Endodermal cell (in vitro differentiated cells): ENCODE data around the gene PRSS37. TPM values are rescaled to one million over a fixed set of nuclear protein-coding genes. Genes with fewer than 3 reads are reported as not detected.

Experiments
- DNase-seq: peaks from one replicate; pipeline ENCODE4 v3.0.0-alpha.2; 2017
- H3K27ac ChIP-seq: 2 replicates; pipeline ENCODE4 v1.5.1; 2013; ENCODE audit warnings: mild to moderate bottlenecking, low read depth, low read length, moderate library complexity
- H3K27me3 ChIP-seq: 2 replicates; pipeline ENCODE4 v1.6.1; 2013; ENCODE audit warnings: mild to moderate bottlenecking, low read length, moderate library complexity; ENCODE audit not compliant: insufficient read depth, control insufficient read depth, poor library complexity, severe bottlenecking
- H3K36me3 ChIP-seq: 2 replicates; pipeline ENCODE4 v1.7.0; 2013; ENCODE audit warnings: mild to moderate bottlenecking, low read length, moderate library complexity; ENCODE audit not compliant: control insufficient read depth, insufficient read depth
- H3K4me1 ChIP-seq: one replicate; pipeline ENCODE4 v1.7.0; 2013; ENCODE audit warnings: low read length; ENCODE audit not compliant: control insufficient read depth, insufficient read depth
- H3K4me3 ChIP-seq: 2 replicates; pipeline ENCODE4 v1.5.1; 2013; ENCODE audit warnings: mild to moderate bottlenecking, low read length, moderate library complexity
- H3K9ac ChIP-seq: 2 replicates; pipeline ENCODE4 v1.6.1; 2013; ENCODE audit warnings: mild to moderate bottlenecking, low read length, moderate library complexity; ENCODE audit not compliant: poor library complexity, severe bottlenecking; ENCODE audit errors: extremely low read depth
- H3K9me3 ChIP-seq: 2 replicates; pipeline ENCODE4 v1.6.1; 2013; ENCODE audit warnings: mild to moderate bottlenecking, low read length, moderate library complexity; ENCODE audit not compliant: control insufficient read depth
- H3K27ac Mint-ChIP-seq: 2 replicates; pipeline ENCODE4 v1.8.0; 2020; ENCODE audit warnings: mixed read lengths
- H3K27me3 Mint-ChIP-seq: 2 replicates; pipeline ENCODE4 v1.8.0; 2021; ENCODE audit warnings: mild to moderate bottlenecking, mixed read lengths; ENCODE audit not compliant: insufficient read depth
- H3K36me3 Mint-ChIP-seq: 2 replicates; pipeline ENCODE4 v1.8.0; 2020; ENCODE audit warnings: low read depth, mixed read lengths
- H3K4me1 Mint-ChIP-seq: 2 replicates; pipeline ENCODE4 v1.8.0; 2020; ENCODE audit warnings: mixed read lengths
- H3K4me3 Mint-ChIP-seq: 2 replicates; pipeline ENCODE4 v1.8.0; 2020; ENCODE audit warnings: mild to moderate bottlenecking, moderate library complexity, mixed read lengths
- H3K9me3 Mint-ChIP-seq: 2 replicates; pipeline ENCODE4 v1.8.0; 2020; ENCODE audit warnings: mild to moderate bottlenecking, mixed read lengths
- WGBS, 2 experiments: methylation state at CpG; one replicate each; pipeline versions ENCODE4 v1.1.5 to v1.1.7; 2013; ENCODE audit warnings: missing lambda C conversion rate in 2 of 2, mixed read lengths in 1 of 2; ENCODE audit not compliant: insufficient coverage in 1 of 2, insufficient read length in 1 of 2; 5-methylcytosine and 5-hydroxymethylcytosine counted together
- total RNA-seq, 2 donors: library from RNA; stranded (reverse); fragmentation: NEBNext Ultra II Directional in 1 of 2; extraction: Animal tissue kit (Norgen Biotek cat#: 25700) in 1 of 2; gene quantifications; 2 replicates in 1 of 2; 3 replicates in 1 of 2; pipeline ENCODE4 v1.2.1, GENCODE V29; 2021
- TF ChIP-seq, protein P1 (sequence below): fragments of 200-600 bp; sonication (generic); conservative IDR thresholded peaks from 2 replicates; pipeline ENCODE4 v1.5.0; 2021; ENCODE audit warnings: antibody characterized with exemption, mild to moderate bottlenecking

PRSS37 gene
- total RNA-seq, 2 donors from 2014 or later = not detected

DNA sequence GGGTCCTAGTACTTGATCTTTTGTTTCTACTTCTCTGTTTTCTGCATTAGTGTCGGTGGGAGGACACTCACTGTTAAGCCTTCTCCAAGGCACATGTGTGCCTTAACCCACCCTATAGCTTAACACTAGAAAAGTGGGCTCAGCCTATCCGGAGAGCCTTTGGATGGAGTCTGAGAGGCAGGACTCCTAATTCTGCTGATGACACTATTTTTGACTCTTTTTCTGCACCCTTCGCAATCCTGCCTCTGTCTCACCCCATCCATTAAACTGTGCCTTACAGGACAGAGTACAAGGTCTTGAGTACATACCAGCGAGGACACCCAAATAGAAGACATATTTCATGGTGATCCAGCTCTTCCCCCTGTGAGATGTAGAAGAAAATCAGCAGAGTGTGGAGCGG is 577 bp downstream of the PRSS37 start:
- H3K9me3 ChIP-seq = no peaks in the 10 kb centered on the region
- no peaks in the 10 kb centered on the region for H3K27me3 Mint-ChIP-seq
- H3K4me1 Mint-ChIP-seq = no peaks in the 10 kb centered on the region
- no peak overlapping the region for H3K9ac ChIP-seq
- no peak overlapping the region for H3K4me3 Mint-ChIP-seq
- DNase-seq = no peak
- H3K27me3 ChIP-seq = no peaks in the 10 kb centered on the region
- H3K27ac ChIP-seq = no peak overlapping the region
- no peaks in the 10 kb centered on the region for H3K9me3 Mint-ChIP-seq
- no peaks in the 10 kb centered on the region for H3K4me1 ChIP-seq
- TF ChIP-seq, protein P1, sequence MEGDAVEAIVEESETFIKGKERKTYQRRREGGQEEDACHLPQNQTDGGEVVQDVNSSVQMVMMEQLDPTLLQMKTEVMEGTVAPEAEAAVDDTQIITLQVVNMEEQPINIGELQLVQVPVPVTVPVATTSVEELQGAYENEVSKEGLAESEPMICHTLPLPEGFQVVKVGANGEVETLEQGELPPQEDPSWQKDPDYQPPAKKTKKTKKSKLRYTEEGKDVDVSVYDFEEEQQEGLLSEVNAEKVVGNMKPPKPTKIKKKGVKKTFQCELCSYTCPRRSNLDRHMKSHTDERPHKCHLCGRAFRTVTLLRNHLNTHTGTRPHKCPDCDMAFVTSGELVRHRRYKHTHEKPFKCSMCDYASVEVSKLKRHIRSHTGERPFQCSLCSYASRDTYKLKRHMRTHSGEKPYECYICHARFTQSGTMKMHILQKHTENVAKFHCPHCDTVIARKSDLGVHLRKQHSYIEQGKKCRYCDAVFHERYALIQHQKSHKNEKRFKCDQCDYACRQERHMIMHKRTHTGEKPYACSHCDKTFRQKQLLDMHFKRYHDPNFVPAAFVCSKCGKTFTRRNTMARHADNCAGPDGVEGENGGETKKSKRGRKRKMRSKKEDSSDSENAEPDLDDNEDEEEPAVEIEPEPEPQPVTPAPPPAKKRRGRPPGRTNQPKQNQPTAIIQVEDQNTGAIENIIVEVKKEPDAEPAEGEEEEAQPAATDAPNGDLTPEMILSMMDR = no peak
- no peak overlapping the region for H3K4me3 ChIP-seq
- no peaks in the 10 kb centered on the region for H3K36me3 Mint-ChIP-seq
- H3K36me3 ChIP-seq = no peaks in the 10 kb centered on the region
- H3K27ac Mint-ChIP-seq = no peak overlapping the region
- 90 to 91% methylated on average over 5 of the region's 5 CpGs for WGBS, 2 experiments

- H3K9me3 Mint-ChIP-seq = no peaks in the 10 kb centered on the region
- DNase-seq = no peak
- H3K4me1 Mint-ChIP-seq = no peaks in the 10 kb centered on the region
- Histone ChIP-seq H3K4me1 (no peaks in the 10 kb centered on the region), H3K36me3 (no peaks in the 10 kb centered on the region), H3K27me3 (no peaks in the 10 kb centered on the region), H3K9ac (no peak overlapping the region), H3K9me3 (no peaks in the 10 kb centered on the region), H3K27ac (no peak overlapping the region), H3K4me3 (no peak overlapping the region)
- no peak overlapping the region for H3K4me3 Mint-ChIP-seq
- H3K27me3 Mint-ChIP-seq = no peaks in the 10 kb centered on the region
- TF ChIP-seq, protein P1 = no peak
- no peak overlapping the region for H3K27ac Mint-ChIP-seq
- no peaks in the 10 kb centered on the region for H3K36me3 Mint-ChIP-seq
- 86% methylated on average over 3 of the region's 4 CpGs; no CpG with 5 or more reads in 1 of the 2 experiments for WGBS, 2 experiments
Observed at GRCh38 chr7:141839256-141839655, 2.0 kb downstream of the PRSS37 start.

GRCh38 chr7:141838581-141838980 is 2.7 kb downstream of the PRSS37 start:
- 80 to 89% methylated on average over 1 of the region's 1 CpG for WGBS, 2 experiments
- H3K4me1 ChIP-seq = no peaks in the 10 kb centered on the region
- Mint-ChIP-seq H3K27me3 (no peaks in the 10 kb centered on the region), H3K27ac (no peak overlapping the region), H3K9me3 (no peaks in the 10 kb centered on the region), H3K4me1 (no peaks in the 10 kb centered on the region), H3K4me3 (no peak overlapping the region), H3K36me3 (no peaks in the 10 kb centered on the region)
- H3K27ac ChIP-seq = no peak overlapping the region
- no peaks in the 10 kb centered on the region for H3K27me3 ChIP-seq
- H3K9me3 ChIP-seq = no peaks in the 10 kb centered on the region
- H3K4me3 ChIP-seq = no peak overlapping the region
- TF ChIP-seq, protein P1 = no peak
- DNase-seq = no peak
- no peak overlapping the region for H3K9ac ChIP-seq
- no peaks in the 10 kb centered on the region for H3K36me3 ChIP-seq
